Stomach smooth muscle (tissue), 2 donors: ENCODE results near the gene WFS1.

ENCODE experiments used
- H3K27ac ChIP-seq: one replicate; pipeline ENCODE4 v1.7.0; 2013; ENCODE audit warnings: mild to moderate bottlenecking, low read length, inconsistent platforms
- H3K27me3 ChIP-seq, 2 donors: one replicate each; pipeline ENCODE4 v1.7.0; 2013; ENCODE audit warnings: low read length in 2 of 2; ENCODE audit not compliant: insufficient read depth in 2 of 2, control insufficient read depth in 1 of 2
- H3K36me3 ChIP-seq, 2 donors: one replicate each; pipeline ENCODE4 v1.7.0; 2013; ENCODE audit warnings: low read length in 2 of 2; ENCODE audit not compliant: control insufficient read depth in 2 of 2, insufficient read depth in 2 of 2
- H3K4me1 ChIP-seq: one replicate; pipeline ENCODE4 v1.7.0; 2013; ENCODE audit warnings: low read length; ENCODE audit not compliant: control insufficient read depth, insufficient read depth
- H3K4me3 ChIP-seq, 2 donors: one replicate each; pipeline ENCODE4 v1.7.0; 2013; ENCODE audit warnings: low read length in 2 of 2
- H3K9ac ChIP-seq, 2 donors: one replicate each; pipeline ENCODE4 v1.7.0; 2013; ENCODE audit warnings: low read length in 2 of 2, mild to moderate bottlenecking in 1 of 2
- H3K9me3 ChIP-seq, 2 donors: one replicate each; pipeline ENCODE4 v1.7.0; 2013; ENCODE audit warnings: low read length in 2 of 2; ENCODE audit not compliant: control insufficient read depth in 2 of 2
- donor health status: healthy.
- donor health status: Pancreatic carcinoma.

The WFS1 gene

GRCh38 chr4:6262176-6262575, 7.5 kb upstream of the WFS1 start:
- Histone ChIP-seq H3K27me3 (peaks cover 0 to 5% of the 10 kb centered on the region in 2 donors), H3K9ac (no peak overlapping the region), H3K4me3 (no peak overlapping the region), H3K4me1 (no peaks in the 10 kb centered on the region), H3K9me3 (no peaks in the 10 kb centered on the region), H3K36me3 (no peaks in the 10 kb centered on the region), H3K27ac (no peak overlapping the region)

GRCh38 chr4:6262847-6263487, 6.7 kb upstream of the WFS1 start:
- peaks cover 0 to 5% of the 10 kb centered on the region in 2 donors for H3K27me3 ChIP-seq
- H3K9ac ChIP-seq: no peak overlapping the region

GRCh38 chr4:6263526-6264224, 6.0 kb upstream of the WFS1 start:
- Histone ChIP-seq H3K4me1 (no peaks in the 10 kb centered on the region), H3K36me3 (no peaks in the 10 kb centered on the region), H3K27me3 (peaks cover 0 to 5% of the 10 kb centered on the region in 2 donors), H3K4me3 (no peak overlapping the region), H3K27ac (no peak overlapping the region), H3K9me3 (no peaks in the 10 kb centered on the region), H3K9ac (no peak overlapping the region)

More at GRCh38 chr4:6262847-6263487, 6.7 kb upstream of the WFS1 start:
- no peak overlapping the region for H3K27ac ChIP-seq
- no peaks in the 10 kb centered on the region for H3K4me1 ChIP-seq
- H3K36me3 ChIP-seq: no peaks in the 10 kb centered on the region
- no peaks in the 10 kb centered on the region for H3K9me3 ChIP-seq
- H3K4me3 ChIP-seq: no peak overlapping the region

- Histone ChIP-seq H3K27me3 (peaks cover 0 to 5% of the 10 kb centered on the region in 2 donors), H3K36me3 (no peaks in the 10 kb centered on the region), H3K9ac (no peak overlapping the region), H3K4me1 (peaks cover 5% of the 10 kb centered on the region), H3K9me3 (no peaks in the 10 kb centered on the region), H3K4me3 (no peak overlapping the region), H3K27ac (no peak overlapping the region)
Observed at GRCh38 chr4:6264225-6264540, 5.5 kb upstream of the WFS1 start.

- H3K9me3 ChIP-seq: no peaks in the 10 kb centered on the region
- no peaks in the 10 kb centered on the region for H3K36me3 ChIP-seq
- peaks cover 7% of the 10 kb centered on the region for H3K4me1 ChIP-seq
- no peak overlapping the region for H3K27ac ChIP-seq
- H3K27me3 ChIP-seq: peaks cover 0 to 5% of the 10 kb centered on the region in 2 donors
- no peak overlapping the region for H3K4me3 ChIP-seq
- no peak overlapping the region for H3K9ac ChIP-seq
Observed at GRCh38 chr4:6265546-6265945, 4.1 kb upstream of the WFS1 start.

GRCh38 chr4:6267573-6267972, 2.1 kb upstream of the WFS1 start:
- no peak overlapping the region for H3K9ac ChIP-seq
- no peaks in the 10 kb centered on the region for H3K36me3 ChIP-seq
- peaks cover 27% of the 10 kb centered on the region for H3K4me1 ChIP-seq
- no peak overlapping the region for H3K4me3 ChIP-seq
- no peaks in the 10 kb centered on the region for H3K27me3 ChIP-seq
- no peak overlapping the region for H3K27ac ChIP-seq
- H3K9me3 ChIP-seq: no peaks in the 10 kb centered on the region

- Histone ChIP-seq H3K9me3 (no peaks in the 10 kb centered on the region), H3K4me3 (peak overlapping the region; percentile 70 to 72), H3K36me3 (no peaks in the 10 kb centered on the region), H3K9ac (peak overlapping the region; percentile 73 to 74), H3K27ac (peak overlapping the region; percentile 46), H3K27me3 (no peaks in the 10 kb centered on the region), H3K4me1 (peaks cover 40% of the 10 kb centered on the region)
Observed at GRCh38 chr4:6268650-6269615, 717 bp upstream of the WFS1 start.

GRCh38 chr4:6270636-6271121, 1.0 kb downstream of the WFS1 start:
- Histone ChIP-seq H3K36me3 (no peaks in the 10 kb centered on the region), H3K4me1 (peaks cover 55% of the 10 kb centered on the region), H3K27me3 (no peaks in the 10 kb centered on the region), H3K27ac (peak overlapping the region; percentile 86), H3K9me3 (no peaks in the 10 kb centered on the region), H3K4me3 (peak overlapping the region; percentile 73 to 92), H3K9ac (peak overlapping the region; percentile 82 to 84)

GRCh38 chr4:6271206-6271605, 1.6 kb downstream of the WFS1 start:
- Histone ChIP-seq H3K36me3 (no peaks in the 10 kb centered on the region), H3K9me3 (no peaks in the 10 kb centered on the region), H3K9ac (peak overlapping the region; percentile 82 to 84), H3K4me1 (peaks cover 60% of the 10 kb centered on the region), H3K27me3 (no peaks in the 10 kb centered on the region), H3K4me3 (peak overlapping the region; percentile 73 to 92), H3K27ac (peak overlapping the region; percentile 86)

GRCh38 chr4:6271701-6272465, 2.2 kb downstream of the WFS1 start:
- H3K9ac ChIP-seq: peak overlapping the region; percentile 82 to 84
- no peaks in the 10 kb centered on the region for H3K36me3 ChIP-seq
- peak overlapping the region; percentile 73 to 92 for H3K4me3 ChIP-seq
- H3K4me1 ChIP-seq: peaks cover 67% of the 10 kb centered on the region
- peak overlapping the region; percentile 86 for H3K27ac ChIP-seq
- H3K27me3 ChIP-seq: no peaks in the 10 kb centered on the region
- H3K9me3 ChIP-seq: no peaks in the 10 kb centered on the region
